Fibroblast of the conjunctiva (primary cell): ENCODE data around the gene TRPC4AP.
A peak's percentile ranks its signal among the peaks of the same experiment; 100 is the strongest.
"Not testable (repeated sequence)": the region's sequence is repeated elsewhere in the genome, so short reads cannot be mapped to it uniquely, and the experiment has no call there.

Source experiments
- DNase-seq: peaks from one replicate; pipeline ENCODE4 v3.0.0-alpha.2; 2010; ENCODE audit warnings: low read depth

TRPC4AP gene

DNA sequence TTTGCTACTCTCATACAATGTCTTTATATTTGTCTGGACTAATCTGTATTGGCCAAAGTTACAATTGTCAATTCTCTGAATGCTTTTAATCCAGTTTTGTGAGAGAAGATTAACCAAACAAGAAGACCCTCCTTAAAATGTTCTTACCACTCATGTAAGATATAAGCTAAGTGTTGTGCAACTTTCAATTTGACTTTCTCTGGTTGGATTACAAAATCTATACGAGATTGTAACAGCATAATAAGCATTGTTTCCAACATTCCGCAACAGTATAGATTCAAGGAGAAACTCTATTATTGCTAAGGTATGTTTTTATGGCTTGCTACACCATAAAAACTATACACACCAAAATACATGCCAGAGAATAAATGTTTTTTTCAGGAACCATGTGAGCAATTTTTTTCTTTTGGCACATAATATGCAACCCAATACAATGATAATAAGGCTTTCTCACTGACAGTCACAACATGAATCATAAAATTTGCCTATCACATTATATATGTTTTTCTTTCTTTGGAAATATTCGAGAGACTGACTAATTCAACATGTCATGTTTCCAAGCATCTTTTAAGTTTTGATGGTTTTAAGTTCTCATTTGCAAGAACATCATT lies 12.2 kb upstream of the TRPC4AP start:
- DNase-seq: no peak

DNA sequence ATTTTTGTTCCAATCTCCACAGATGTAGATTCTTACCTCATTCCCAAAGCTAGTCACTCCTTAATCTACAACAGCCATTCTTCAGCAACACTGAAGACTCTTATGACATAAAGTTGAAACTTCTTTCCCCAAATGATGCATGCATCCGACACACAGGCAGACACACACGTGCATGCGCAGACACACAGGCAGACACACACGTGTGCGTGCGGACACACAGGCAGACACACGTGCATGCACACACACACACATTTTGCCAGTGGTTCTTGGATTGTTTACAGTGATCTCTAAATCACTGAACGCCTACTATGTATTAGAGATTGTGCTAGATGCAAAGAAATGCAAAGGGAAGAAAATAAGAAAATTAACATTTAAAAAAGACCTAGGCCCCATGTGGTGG lies 9.0 kb upstream of the TRPC4AP start:
- DNase-seq: no peak

DNA sequence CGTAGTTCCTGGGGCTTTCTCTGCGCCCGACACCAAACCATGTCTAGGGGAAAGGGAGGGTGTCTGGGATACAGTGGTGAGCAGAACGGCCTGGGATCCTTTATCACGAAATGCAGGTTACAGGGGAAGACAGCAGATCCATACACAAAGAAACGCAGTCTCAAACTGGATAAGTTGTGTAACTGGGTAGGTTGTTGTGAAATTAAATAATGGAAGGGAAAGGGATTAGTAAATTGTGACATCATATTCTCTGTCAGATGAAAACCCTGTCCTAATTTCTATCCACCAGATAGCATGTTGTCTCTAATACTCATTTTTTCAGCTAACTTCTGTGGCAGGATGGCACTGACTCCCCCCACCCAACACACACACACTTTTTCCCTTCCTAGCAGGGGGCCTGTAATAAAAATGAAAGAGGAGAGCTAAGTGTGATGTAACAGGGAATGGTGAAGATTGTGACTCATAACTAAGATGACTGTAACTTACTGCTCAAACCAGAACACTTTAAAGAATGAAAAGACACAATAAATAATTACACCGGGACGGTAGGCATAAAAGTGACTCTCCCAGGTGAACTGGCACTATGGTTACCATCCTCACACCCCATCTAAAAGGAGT lies 769 bp upstream of the TRPC4AP start:
- peak; percentile 40 for DNase-seq

GRCh38 chr20:35091816-35092523 lies 637 bp downstream of the TRPC4AP start:
- DNase-seq: no peak

- DNase-seq: no peak
Measured at GRCh38 chr20:35088231-35089145, 4.1 kb downstream of the TRPC4AP start.

- no peak for DNase-seq
Measured at GRCh38 chr20:35087791-35088190, 4.8 kb downstream of the TRPC4AP start.

GRCh38 chr20:35087355-35087754 lies 5.3 kb downstream of the TRPC4AP start:
- DNase-seq: no peak

- DNase-seq: no peak
Measured at GRCh38 chr20:35085477-35086225, 7.0 kb downstream of the TRPC4AP start.

- DNase-seq: no peak
Measured at GRCh38 chr20:35084998-35085397, 7.6 kb downstream of the TRPC4AP start.

DNA sequence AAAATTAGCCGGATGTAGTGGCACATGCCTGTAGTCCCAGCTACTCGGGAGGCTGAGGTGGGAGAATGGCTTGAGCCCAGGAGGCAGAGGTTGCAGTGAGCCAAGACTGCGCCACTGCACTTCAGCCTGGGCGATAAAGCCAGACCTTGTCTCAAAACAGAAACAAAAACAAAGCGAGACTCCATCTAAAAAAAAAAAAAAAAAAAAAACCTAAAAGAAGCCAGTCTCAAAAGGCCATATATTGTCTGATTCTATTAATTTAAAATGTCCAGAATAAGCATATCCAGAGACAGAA lies 12.3 kb downstream of the TRPC4AP start:
- not testable (repeated sequence) for DNase-seq

GRCh38 chr20:35079472-35080347 lies 12.9 kb downstream of the TRPC4AP start:
- DNase-seq: no peak

DNA sequence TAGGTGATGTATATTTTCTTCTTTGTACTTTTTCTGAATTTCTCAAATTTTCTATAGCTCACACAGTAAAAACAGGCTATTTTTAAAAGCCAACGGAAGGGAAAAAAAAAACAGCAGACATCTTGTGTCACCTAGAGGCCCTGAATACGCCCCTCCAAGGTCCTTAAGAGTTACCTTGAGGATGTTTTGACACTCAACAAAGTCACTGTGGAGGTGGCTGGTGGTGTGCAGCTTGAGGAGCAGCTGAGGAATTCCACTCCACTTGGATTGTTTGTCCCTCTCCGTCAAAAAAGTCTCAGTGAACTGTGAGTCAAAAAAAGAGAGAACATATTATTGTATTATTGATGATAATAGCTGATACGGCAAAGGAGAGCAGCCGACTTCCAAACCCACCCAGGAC lies 14.7 kb downstream of the TRPC4AP start:
- DNase-seq: no peak

DNA sequence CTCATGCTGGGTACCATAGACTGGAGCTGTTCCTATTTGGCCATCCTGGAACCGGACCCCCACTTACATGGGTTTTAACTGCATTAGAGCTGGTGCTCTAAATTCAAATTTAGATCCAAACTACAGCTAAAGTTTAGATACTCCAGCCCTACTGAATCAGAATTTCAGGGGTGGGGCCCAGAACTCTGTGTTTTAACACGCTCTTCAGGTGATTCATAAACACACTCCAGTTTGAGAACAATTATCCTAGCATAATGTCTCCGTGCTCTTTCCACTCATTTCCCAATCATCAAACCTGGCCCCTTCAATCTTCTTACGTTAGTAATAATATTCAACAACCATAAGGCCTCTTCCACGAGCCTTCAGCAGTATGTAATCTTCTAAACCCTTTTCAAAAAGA lies 15.3 kb downstream of the TRPC4AP start:
- no peak for DNase-seq

DNA sequence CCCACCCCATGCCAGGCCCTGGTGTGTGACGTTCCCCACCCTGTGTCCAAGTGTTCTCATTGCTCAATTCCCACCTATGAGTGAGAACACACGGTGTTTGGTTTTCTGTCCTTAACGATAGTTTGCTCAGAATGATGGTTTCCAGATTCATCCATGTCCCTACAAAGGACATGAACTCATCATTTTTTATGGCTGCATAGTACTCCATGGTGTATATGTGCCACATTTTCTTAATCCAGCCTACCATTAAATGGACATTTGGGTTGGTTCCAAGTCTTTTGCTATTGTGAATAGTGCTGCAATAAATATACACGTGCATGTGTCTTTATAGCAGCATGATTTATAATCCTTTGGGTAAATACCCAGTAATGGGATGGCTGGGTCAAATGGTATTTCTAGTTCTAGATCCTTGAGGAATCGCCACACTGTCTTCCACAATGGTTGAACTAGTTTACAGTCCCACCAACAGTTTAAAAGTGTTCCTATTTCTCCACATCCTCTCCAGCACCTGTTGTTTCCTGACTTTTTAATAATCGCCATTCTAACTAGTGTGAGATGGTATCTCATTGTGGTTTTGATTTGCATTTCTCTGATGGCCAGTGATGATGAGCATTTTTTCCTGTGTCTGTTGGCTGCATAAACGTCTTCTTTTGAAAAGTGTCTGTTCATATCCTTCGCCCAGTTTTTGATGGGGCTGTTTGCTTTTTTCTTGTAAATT lies 21.0 kb downstream of the TRPC4AP start:
- DNase-seq: not testable (repeated sequence)

DNA sequence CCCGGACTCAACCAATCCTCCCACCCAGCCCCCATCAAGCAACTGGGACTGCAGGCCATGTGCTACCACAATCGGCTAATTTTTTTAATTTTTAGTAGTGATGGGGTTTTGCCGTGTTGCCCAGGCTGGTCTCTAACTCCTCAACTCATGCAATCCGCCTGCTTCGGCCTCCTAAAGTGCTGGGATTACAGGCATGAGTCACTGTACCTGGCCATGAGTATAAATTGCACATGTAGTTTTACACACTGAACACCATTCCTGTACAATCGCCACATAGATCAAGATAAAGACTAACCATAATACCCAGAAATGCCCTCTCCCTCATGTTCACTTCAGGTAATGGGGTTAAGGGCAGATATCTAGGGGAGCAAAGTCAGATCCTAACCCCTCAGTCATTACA lies 26.4 kb downstream of the TRPC4AP start:
- no peak for DNase-seq

DNA sequence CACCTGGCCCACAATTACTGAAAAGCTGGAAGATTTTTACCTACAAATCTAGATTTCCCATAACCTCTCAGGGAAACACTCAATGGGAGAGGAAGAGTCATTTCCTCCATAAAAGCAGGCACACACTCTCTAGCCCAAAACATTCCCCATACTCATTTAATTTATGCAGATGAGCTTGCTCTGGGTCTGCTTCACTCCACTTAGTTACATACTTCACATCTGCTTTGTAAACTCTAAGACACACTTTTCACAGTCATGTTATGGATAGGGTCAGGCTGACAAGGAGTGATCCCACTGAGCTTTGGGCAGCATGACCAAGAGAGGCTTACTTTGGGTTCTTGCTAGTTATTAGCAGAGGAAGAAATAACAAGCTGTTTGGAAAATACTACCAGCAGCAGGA lies 27.4 kb downstream of the TRPC4AP start:
- DNase-seq: no peak

DNA sequence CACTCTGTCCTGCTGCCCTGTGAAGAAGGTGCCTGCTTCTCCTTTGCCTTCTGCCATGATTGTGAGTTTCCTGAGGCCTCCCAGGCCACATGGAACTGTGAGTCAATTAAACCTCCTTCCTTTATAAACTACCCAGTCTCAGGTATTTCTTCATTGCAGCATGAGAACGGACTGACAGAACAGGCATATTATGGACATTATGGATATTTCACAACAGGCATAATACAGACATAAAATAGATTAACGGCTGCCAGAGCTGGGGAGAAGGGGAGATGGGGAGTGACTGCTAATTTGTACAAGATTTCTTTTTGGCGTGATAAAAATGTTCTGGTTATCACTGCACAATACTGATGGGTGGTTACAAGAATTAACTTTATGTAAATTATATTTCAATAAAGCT lies 29.4 kb downstream of the TRPC4AP start:
- DNase-seq: no peak

DNA sequence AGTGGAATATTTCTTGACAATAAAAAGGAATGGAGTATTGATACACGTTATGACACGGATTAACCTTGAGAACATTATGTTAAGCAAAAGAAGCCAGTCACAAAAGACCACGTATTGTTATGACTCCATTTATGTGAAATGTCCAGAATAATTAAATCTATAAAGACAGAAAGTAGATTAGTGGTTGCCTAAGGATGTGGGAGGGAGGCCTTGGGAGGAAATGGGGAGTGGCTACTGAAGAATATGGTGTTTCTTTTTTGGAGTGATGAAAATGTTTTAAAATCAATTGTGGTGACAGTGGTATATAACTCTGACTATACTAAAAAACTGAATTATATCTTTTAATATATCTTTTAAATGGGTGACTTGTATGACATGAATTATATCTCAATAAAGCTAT lies 30.1 kb downstream of the TRPC4AP start:
- no peak for DNase-seq

DNA sequence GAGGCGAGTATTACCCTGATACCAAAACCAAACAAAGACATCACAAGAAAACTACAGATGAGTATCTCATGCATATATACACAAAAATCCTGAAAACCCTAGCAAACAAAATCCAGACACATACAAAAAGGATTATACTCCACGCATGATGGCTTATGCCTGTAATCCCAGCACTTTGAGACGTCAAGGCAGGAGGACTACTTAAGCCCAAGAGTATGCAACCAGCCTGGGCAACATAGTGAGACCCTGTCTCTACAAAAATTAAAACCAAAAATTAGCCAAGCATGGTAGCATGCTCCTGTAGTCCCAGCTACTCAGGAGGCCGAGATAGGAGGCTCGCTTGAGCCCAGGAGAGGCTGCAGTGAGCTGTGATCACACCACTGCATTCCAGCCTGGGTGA lies 32.4 kb downstream of the TRPC4AP start:
- DNase-seq: no peak

GRCh38 chr20:35059612-35060011 lies 33.0 kb downstream of the TRPC4AP start:
- no peak for DNase-seq
